Iris pigment epithelial cell (primary cell): Measurements from ENCODE around the gene CERT1.
A peak's percentile ranks its signal among the peaks of the same experiment; 100 is the strongest.

Experiments used
- DNase-seq: peaks from one replicate; pipeline ENCODE4 v3.0.0-alpha.2; 2011; ENCODE audit warnings: low read depth

Gene CERT1

DNA sequence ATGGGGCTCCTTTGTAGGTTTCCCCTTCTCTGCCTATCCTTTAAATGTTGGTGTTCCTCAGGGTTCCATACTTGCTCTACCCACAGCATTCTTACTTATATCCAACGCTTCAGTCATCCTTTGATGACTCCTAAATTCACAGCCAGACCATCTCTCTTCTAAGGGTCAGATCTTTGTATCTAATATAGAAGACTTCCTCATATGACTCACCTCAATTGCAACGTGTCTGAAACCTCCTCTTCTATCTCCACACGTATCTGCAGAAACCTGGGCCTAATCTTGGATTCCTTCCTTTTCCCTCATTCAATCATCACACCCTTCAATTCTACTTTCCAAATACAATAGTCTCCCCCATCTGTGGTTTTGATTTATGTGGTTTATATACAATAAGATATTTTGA lies 106.1 kb downstream of the CERT1 start:
- DNase-seq = peak; percentile 45

- no peak for DNase-seq
These were observed 116.2 kb downstream of the CERT1 start for GRCh38 chr5:75395277-75395676.

- no peak for DNase-seq
These were observed 122.0 kb downstream of the CERT1 start for GRCh38 chr5:75389430-75389829.

DNA sequence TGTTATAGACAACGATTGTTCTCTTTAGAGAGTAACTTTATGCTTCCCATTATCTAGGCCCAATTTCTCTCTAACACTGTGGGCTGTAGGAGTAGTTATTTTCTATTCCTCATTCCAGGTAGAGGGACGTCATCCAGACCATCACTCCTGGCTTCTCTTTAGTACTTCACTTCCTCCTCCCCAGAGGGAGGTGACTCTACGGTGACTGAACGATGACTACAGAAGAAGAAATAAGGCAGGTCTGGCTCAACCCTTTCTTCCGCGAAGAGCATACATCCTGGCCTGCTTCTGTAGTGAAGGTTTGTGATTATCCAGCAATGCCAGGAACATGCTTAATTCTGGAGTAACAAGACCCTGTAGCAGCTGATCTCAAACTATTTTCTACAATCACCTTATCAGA lies 123.6 kb downstream of the CERT1 start:
- DNase-seq = no peak

- no peak for DNase-seq
These were observed 127.2 kb downstream of the CERT1 start for GRCh38 chr5:75384218-75384617.

GRCh38 chr5:75381456-75381855 lies 130.0 kb downstream of the CERT1 start:
- DNase-seq = no peak

DNA sequence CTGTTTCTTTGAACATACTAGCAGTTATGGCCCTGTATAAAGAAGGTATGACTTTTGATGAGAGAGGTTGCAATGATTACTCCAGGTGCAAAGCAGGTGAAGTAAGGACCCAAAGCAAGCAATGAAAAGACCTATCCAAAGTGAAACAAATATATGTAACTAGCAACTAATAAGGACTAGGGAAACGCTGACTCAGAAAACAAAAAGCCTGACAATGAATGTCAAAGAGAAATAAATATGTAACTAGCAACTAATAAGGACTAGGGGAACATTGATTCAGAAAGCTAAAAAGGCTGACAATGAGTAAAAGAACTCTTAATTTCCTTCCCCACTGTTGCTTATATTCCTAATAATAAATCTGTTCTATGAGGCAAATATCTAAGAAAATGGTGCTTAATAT lies 131.3 kb downstream of the CERT1 start:
- DNase-seq = no peak

- DNase-seq = no peak
These were observed 136.0 kb downstream of the CERT1 start for GRCh38 chr5:75375414-75375813.

DNA sequence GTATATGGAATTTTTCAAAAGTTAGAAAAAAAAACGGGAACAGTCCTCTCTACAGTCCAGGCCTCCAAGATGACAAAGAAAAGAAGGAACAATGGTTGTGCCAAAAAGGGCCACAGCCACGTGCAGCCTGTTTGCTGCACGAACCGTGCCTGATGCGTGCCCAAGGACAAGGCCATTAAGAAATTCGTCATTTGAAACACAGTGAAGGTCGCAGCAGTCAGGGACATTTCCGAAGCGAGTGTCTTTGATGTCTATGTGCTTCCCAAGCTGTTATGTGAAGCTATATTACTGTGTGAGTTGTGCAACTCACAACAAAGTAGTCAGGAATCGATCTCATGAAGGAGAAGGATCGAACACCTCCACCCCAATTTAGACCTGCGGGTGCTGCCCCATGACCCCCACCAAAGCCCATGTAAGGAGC lies 137.0 kb downstream of the CERT1 start:
- DNase-seq = no peak

DNA sequence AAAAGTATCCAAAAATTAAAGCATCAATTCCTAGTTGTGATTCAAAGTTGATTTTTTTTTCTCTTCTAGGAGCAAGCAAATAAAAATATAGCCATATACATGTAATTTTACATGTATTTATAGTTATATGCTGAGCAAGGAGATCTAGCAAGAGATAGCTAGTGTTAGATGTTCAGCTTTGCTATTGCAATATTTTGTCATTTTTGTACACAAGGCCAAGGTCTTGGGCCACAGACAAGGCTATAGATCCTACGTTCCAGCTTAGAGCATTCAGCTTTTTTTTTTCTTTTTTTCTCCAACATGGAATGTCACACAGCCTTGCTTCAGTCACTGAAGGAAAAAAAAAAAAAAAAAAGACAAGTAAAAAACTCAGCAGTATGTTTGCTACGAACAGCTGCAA lies 137.6 kb downstream of the CERT1 start:
- no peak for DNase-seq

DNA sequence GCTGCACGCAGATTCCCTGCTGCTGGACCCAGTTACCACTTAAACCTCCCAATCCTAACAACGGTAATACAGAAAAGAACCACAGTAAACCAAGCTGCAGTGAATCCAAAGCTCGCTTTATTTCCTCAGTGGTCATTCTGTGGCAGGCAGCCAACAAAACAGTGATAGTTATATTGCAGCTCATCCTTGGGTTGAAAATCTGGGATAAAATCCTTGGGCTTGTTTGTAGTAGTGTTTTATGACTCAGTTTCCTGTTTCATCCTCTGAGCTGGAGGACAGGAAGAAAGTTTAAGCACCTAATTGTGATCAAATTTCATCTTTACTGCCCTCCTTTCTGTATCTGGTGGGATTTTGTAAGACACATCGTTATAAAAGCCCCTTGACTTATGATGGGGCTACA lies 143.0 kb downstream of the CERT1 start:
- DNase-seq = peak; percentile 84

- peak; percentile 53 for DNase-seq
These were observed 144.0 kb downstream of the CERT1 start for GRCh38 chr5:75367401-75367800.

GRCh38 chr5:75366787-75367186 lies 144.6 kb downstream of the CERT1 start:
- DNase-seq = no peak

DNA sequence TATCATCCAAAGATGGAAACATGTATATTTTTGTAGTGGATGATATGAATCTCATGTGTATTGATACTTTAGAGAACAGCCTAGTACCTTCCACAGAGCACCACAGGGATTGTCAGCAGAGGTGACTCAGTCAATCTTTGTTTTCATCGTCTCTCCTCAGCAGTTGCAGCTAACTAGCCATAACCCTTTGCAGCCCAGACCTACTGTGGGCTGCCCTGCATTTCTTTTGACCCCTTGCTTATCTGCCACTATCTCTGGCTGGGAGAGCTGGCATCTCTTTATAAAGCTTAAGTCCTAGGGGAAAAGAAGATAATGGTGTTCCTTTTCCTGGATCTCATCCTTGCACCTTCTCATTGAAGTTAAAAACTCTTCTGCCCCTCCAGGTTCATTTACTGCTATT lies 145.7 kb downstream of the CERT1 start:
- peak; percentile 35 for DNase-seq

DNA sequence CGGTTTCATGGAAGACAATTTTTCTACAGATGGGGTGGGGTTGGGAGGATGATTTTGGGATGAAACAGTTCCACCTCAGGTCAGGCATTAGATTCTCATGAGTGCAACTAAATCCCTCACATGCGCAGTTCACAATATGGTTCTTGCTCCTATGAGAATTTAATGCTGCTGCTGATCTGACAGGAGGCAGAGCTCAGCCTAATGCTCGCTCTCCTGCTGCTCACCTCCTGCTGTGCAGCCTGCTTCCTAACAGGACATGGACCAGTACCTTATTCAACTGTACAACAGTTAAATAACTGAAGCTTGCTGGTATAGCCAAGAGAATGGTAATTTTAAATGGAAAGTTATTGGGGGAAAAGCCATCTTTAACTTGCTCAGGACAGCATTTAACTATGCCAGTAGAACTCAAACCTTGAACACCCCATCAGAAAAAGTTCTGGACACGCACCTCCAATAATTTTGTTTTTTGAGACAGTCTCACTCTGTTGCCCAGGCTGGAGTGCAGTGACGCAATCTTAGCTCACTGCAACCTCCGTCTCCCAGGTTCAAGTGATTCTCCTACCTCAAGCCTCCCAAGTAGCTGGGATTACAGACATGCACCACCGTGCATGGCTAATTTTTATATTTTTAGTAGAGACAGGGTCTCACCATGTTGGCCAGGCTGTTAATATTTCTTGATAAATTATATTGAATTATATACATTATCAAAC lies 146.7 kb downstream of the CERT1 start:
- no peak for DNase-seq

- DNase-seq = no peak
These were observed 147.5 kb downstream of the CERT1 start for GRCh38 chr5:75363726-75364495.

DNA sequence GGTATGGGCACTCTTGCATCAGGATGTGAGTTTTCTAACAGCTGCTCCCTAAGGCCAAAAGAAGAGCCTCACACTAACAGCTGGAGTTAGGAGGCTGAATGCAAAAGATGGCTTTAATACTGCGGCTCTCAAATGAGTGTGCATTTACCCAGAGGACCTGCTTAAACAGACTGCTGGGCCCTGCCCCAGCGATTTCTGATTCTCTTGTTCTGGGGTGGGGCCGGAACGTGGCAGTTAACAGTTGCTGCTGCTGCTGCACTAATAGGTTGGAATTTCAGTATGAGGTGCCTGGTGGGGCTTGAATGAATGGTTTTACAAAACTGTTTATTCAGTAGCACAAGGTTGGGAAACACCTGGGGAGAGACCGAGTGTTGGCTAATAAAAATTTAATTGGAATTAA lies 148.3 kb downstream of the CERT1 start:
- DNase-seq = no peak

GRCh38 chr5:75362474-75362975 lies 148.9 kb downstream of the CERT1 start:
- DNase-seq = no peak

DNA sequence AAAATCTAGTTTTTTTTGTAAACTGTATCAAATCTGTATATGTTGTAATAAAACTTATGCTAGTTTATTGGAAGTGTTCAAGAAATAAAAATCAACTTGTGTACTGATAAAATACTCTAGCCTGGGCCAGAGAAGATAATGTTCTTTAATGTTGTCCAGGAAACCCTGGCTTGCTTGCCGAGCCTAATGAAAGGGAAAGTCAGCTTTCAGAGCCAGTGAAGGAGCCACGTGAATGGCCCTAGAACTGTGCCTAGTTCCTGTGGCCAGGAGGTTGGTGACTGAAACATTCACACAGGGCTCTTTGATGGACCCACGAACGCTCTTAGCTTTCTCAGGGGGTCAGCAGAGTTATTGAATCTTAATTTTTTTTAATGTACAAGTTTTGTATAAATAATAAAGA lies 150.1 kb downstream of the CERT1 start:
- DNase-seq = no peak

DNA sequence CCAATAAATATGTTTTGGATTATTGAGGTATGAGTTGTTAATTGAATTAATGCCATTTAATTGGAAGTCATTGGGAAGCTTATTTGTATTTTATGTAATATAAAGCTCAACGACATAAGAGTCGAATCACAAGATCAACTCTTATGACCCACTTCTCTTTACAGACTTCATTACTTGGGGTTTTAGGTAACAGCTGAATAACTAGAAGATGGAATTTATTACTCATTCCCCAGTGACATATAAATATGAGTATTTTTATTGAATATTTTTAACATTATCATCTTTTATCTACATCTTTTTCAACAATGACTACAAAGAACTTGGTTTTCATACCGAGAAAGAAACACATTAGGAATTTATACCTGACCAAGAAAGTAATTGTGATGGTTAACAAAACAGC lies 153.3 kb downstream of the CERT1 start:
- DNase-seq = no peak

- no peak for DNase-seq
These were observed 154.7 kb downstream of the CERT1 start for GRCh38 chr5:75356719-75357118.

DNA sequence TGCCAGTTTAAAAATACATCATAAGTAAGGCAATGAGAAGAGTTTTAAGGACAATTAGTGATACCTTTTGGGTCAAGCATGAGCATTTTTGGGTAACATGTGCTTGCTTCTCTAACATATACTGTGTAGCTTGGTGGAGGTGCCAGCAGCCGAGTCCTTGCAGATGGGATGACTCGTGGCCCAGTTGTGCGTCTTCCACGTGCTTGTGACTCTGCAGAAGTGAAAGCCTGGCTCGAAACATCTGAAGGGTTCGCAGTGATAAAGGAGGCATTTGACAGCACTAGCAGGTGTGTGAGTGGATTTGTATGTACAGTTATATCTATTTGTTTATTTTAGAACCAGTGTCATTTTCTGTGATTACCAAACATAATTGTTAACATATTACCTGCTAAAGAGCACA lies 156.2 kb downstream of the CERT1 start:
- DNase-seq = no peak

DNA sequence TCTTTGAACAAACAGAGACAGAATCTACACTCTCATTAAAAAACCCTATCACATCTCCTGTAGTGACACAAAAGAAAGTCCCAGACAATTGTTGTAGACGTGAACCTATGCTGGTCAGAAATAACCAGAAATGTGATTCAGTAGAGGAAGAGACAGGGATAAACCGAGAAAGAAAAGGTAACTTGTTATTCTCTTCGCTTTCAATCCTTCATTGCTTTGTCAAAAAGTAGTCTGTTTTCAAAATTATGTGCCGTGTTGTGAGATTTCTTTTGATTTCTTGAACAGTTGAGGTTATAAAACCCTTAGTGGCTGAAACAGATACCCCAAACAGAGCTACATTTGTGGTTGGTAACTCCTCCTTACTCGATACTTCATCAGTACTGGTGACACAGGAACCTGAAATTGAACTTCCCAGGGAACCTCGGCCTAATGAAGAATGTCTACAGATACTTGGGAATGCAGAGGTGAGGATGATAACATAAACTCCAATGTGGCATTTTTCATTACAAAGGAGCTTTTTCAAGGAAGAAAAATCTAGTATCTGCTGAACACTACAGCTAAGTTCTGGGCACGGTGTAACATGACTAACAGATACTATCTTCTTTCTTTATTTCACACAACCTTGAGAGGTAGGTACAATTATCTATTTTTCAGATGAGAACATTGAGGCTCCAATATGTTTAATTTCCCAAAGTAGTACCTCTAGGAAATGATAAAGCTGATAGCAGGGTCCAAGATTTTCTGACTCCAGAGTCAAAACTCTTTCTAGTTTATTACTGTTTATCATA lies 160.1 kb downstream of the CERT1 start:
- no peak for DNase-seq
